Measurements from ENCODE around the gene GALNT2. TPM values are rescaled to one million over a fixed set of nuclear protein-coding genes. Genes with fewer than 3 reads are reported as not detected.

The GALNT2 gene
- polyA plus RNA-seq, 1 of the 3 experiments (the other 2 are of a cell fraction): 118 TPM

DNA sequence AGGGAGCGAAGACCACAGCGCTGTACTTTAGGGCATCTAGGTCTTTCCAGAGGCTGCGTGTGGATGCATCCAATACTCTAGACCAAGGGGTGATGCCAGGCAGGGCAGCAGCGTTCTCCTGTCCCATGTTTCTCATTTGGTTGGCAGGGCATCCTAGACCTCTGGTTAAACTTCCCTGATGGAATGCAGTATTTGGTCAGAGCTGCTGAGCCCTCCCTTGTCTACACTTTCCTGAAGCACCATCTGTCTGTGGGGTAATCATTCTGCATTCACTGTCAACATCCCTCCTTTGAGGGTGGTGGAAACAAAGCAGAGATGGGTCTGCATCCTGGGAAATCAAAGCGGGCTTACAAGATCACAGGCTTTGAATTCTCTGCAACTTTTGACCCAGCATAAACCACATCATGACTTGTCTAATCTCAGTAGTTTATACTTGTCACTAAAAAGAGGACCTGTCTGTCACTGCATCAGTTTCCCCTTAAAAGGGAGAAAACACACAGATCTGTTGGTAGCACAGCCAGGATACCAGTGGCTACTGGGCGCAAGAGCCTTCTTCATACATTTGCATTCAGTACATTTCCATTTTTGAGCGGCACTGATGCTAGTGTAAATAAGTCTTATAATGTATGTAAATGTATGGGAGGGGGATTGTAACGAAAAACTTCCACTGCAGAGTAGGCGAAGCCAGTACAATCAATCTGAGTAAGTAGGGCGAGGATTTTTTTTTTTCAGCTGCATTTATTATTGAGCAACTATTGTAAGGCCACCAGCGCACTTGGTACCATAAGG, 106.3 kb downstream of the GALNT2 start:
- no peaks in the 10 kb centered on the region for H3K9me2 ChIP-seq
- 95% methylated on average over 11 of the region's 11 CpGs for WGBS (ENCODE audit: low lambda C conversion rate)
- peaks cover 52% of the 10 kb centered on the region for H3K79me2 ChIP-seq (ENCODE audit: insufficient read depth)
- no peaks in the 10 kb centered on the region for H3K27me3 ChIP-seq (ENCODE audit: insufficient read depth)
- TF ChIP-seq MEF2A (IDR thresholded peaks at IDR 0.05; ENCODE audit: borderline replicate concordance, low read depth) (no peak), RXRA (IDR thresholded peaks at IDR 0.05; ENCODE audit: borderline replicate concordance, low read depth) (no peak), YY1 (IDR thresholded peaks at IDR 0.05; ENCODE audit: low read depth) (no peak), POLR2AphosphoS5 (IDR thresholded peaks at IDR 0.05; ENCODE audit: low read depth, low read length) (no peak)
- TF ChIP-seq, protein P1, sequence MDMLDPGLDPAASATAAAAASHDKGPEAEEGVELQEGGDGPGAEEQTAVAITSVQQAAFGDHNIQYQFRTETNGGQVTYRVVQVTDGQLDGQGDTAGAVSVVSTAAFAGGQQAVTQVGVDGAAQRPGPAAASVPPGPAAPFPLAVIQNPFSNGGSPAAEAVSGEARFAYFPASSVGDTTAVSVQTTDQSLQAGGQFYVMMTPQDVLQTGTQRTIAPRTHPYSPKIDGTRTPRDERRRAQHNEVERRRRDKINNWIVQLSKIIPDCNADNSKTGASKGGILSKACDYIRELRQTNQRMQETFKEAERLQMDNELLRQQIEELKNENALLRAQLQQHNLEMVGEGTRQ (IDR thresholded peaks at IDR 0.05; ENCODE audit: borderline replicate concordance, low read depth, low read length): no peak
- H3K9ac ChIP-seq: no peak overlapping the region
- H3K4me1 ChIP-seq (ENCODE audit: control insufficient read depth in 1 of 2, insufficient read depth in 2 of 2, low read depth in 1 of 2, low read length in 1 of 2): peaks cover 17 to 37% of the 10 kb centered on the region in 2 experiments; a peak in 3 of 4 replicates
- CTCF ChIA-PET: interaction anchor here (1.2 kb wide), 1 partner anchor 511 kb away, joined by 3 read pairs; no protein-coding TSS in a partner anchor
- H3K4me2 ChIP-seq: no peak overlapping the region
- H3K4me3 ChIP-seq (ENCODE audit: low read depth in 2 of 2, low read length in 1 of 2): no peak overlapping the region
- H3K36me3 ChIP-seq (replicated peaks in 1 of 2; ENCODE audit: control insufficient read depth in 1 of 2, insufficient read depth in 2 of 2, low read length in 1 of 2): peaks cover 0 to 3% of the 10 kb centered on the region in 2 experiments
- no peaks in the 10 kb centered on the region for H3K9me3 ChIP-seq
- peaks cover 10% of the 10 kb centered on the region for H3F3A ChIP-seq (replicated peaks; ENCODE audit: insufficient read depth)
- no peak overlapping the region for H2AFZ ChIP-seq (ENCODE audit: low read depth)
- DNase-seq: no peak
- POLR2A ChIA-PET: no interaction called here
- H4K20me1 ChIP-seq (ENCODE audit: insufficient read depth): peaks cover 43% of the 10 kb centered on the region
- H3K27ac ChIP-seq (ENCODE audit: low read depth in 2 of 2, low read length in 1 of 2): no peak overlapping the region

DNA sequence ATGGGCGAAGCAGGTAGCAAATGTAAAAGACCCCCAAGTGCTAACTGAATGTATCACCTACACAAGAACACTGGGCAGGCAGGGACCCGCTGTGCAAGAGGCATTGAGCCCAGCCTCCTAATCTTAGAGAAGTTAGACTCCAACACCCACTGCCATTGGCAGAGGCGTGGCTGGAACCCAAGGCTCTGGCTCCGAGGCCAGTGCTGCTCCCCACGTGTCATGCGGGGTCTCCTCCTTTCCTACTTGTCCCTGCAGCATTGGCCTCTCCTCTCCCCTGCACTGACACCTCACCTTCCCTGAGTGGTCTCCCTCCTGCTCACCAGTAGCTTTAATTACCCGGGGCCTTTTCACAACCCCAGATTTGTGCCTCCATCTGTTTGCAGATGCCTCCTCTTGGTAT, 107.0 kb downstream of the GALNT2 start:
- no peaks in the 10 kb centered on the region for H3K9me3 ChIP-seq
- no peaks in the 10 kb centered on the region for H3K27me3 ChIP-seq (ENCODE audit: insufficient read depth)
- H3K36me3 ChIP-seq (replicated peaks in 1 of 2; ENCODE audit: control insufficient read depth in 1 of 2, insufficient read depth in 2 of 2, low read length in 1 of 2): peaks cover 4 to 6% of the 10 kb centered on the region in 2 experiments
- H4K20me1 ChIP-seq (ENCODE audit: insufficient read depth): peaks cover 39% of the 10 kb centered on the region
- H3K4me1 ChIP-seq (ENCODE audit: control insufficient read depth in 1 of 2, insufficient read depth in 2 of 2, low read depth in 1 of 2, low read length in 1 of 2): peaks cover 17 to 37% of the 10 kb centered on the region in 2 experiments; a peak in 3 of 4 replicates
- DNase-seq: no peak
- POLR2A ChIA-PET: no interaction called here
- CTCF ChIA-PET: interaction anchor here (1.2 kb wide), 1 partner anchor 512 kb away, joined by 3 read pairs; no protein-coding TSS in a partner anchor
- H3F3A ChIP-seq (replicated peaks; ENCODE audit: insufficient read depth): peaks cover 10% of the 10 kb centered on the region
- no peak overlapping the region for H3K4me2 ChIP-seq
- peaks cover 47% of the 10 kb centered on the region for H3K79me2 ChIP-seq (ENCODE audit: insufficient read depth)
- no peak overlapping the region for H3K27ac ChIP-seq (ENCODE audit: low read depth in 2 of 2, low read length in 1 of 2)
- WGBS (ENCODE audit: low lambda C conversion rate): 96% methylated on average over 7 of the region's 7 CpGs
- no peak overlapping the region for H3K4me3 ChIP-seq (ENCODE audit: low read depth in 2 of 2, low read length in 1 of 2)
- H3K9ac ChIP-seq: no peak overlapping the region
- no peak overlapping the region for H2AFZ ChIP-seq (ENCODE audit: low read depth)
- no peaks in the 10 kb centered on the region for H3K9me2 ChIP-seq
- TF ChIP-seq JUND (IDR thresholded peaks at IDR 0.05) (no peak), MXI1 (IDR thresholded peaks at IDR 0.05; ENCODE audit: low read depth, low read length) (no peak), FOXM1 (IDR thresholded peaks at IDR 0.05; ENCODE audit: low read depth) (no peak), GABPA (IDR thresholded peaks at IDR 0.05; ENCODE audit: low read depth) (no peak), TAF1 (IDR thresholded peaks at IDR 0.05; ENCODE audit: borderline replicate concordance, low read depth, low read length) (no peak), SMC3 (IDR thresholded peaks at IDR 0.05; ENCODE audit: low read depth, low read length) (no peak), EZH2phosphoT487 (IDR thresholded peaks at IDR 0.05; ENCODE audit: borderline replicate concordance, low read depth) (no peak), FOXJ3 (CRISPR knock-in tag; IDR thresholded peaks at IDR 0.05) (no peak), RXRA (IDR thresholded peaks at IDR 0.05; ENCODE audit: borderline replicate concordance, low read depth) (no peak), TCF12 (IDR thresholded peaks at IDR 0.05) (no peak)
- TF ChIP-seq, protein P2, sequence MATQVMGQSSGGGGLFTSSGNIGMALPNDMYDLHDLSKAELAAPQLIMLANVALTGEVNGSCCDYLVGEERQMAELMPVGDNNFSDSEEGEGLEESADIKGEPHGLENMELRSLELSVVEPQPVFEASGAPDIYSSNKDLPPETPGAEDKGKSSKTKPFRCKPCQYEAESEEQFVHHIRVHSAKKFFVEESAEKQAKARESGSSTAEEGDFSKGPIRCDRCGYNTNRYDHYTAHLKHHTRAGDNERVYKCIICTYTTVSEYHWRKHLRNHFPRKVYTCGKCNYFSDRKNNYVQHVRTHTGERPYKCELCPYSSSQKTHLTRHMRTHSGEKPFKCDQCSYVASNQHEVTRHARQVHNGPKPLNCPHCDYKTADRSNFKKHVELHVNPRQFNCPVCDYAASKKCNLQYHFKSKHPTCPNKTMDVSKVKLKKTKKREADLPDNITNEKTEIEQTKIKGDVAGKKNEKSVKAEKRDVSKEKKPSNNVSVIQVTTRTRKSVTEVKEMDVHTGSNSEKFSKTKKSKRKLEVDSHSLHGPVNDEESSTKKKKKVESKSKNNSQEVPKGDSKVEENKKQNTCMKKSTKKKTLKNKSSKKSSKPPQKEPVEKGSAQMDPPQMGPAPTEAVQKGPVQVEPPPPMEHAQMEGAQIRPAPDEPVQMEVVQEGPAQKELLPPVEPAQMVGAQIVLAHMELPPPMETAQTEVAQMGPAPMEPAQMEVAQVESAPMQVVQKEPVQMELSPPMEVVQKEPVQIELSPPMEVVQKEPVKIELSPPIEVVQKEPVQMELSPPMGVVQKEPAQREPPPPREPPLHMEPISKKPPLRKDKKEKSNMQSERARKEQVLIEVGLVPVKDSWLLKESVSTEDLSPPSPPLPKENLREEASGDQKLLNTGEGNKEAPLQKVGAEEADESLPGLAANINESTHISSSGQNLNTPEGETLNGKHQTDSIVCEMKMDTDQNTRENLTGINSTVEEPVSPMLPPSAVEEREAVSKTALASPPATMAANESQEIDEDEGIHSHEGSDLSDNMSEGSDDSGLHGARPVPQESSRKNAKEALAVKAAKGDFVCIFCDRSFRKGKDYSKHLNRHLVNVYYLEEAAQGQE (IDR thresholded peaks at IDR 0.05; ENCODE audit: low read depth, low read length): no peak
- TF ChIP-seq, protein P3, sequence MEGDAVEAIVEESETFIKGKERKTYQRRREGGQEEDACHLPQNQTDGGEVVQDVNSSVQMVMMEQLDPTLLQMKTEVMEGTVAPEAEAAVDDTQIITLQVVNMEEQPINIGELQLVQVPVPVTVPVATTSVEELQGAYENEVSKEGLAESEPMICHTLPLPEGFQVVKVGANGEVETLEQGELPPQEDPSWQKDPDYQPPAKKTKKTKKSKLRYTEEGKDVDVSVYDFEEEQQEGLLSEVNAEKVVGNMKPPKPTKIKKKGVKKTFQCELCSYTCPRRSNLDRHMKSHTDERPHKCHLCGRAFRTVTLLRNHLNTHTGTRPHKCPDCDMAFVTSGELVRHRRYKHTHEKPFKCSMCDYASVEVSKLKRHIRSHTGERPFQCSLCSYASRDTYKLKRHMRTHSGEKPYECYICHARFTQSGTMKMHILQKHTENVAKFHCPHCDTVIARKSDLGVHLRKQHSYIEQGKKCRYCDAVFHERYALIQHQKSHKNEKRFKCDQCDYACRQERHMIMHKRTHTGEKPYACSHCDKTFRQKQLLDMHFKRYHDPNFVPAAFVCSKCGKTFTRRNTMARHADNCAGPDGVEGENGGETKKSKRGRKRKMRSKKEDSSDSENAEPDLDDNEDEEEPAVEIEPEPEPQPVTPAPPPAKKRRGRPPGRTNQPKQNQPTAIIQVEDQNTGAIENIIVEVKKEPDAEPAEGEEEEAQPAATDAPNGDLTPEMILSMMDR (IDR thresholded peaks at IDR 0.05): no peak
- TF ChIP-seq, protein P4, sequence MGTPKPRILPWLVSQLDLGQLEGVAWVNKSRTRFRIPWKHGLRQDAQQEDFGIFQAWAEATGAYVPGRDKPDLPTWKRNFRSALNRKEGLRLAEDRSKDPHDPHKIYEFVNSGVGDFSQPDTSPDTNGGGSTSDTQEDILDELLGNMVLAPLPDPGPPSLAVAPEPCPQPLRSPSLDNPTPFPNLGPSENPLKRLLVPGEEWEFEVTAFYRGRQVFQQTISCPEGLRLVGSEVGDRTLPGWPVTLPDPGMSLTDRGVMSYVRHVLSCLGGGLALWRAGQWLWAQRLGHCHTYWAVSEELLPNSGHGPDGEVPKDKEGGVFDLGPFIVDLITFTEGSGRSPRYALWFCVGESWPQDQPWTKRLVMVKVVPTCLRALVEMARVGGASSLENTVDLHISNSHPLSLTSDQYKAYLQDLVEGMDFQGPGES (IDR thresholded peaks at IDR 0.05; ENCODE audit: low read depth, low read length): no peak
- TF ChIP-seq, protein P5, sequence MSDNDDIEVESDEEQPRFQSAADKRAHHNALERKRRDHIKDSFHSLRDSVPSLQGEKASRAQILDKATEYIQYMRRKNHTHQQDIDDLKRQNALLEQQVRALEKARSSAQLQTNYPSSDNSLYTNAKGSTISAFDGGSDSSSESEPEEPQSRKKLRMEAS (IDR thresholded peaks at IDR 0.05; ENCODE audit: low read depth): no peak
